Panc1 (cell line): ENCODE results near the gene CD226.

Experiments
- TF ChIP-seq, protein P1 (sequence below): fragments of 450-650 bp; IDR thresholded peaks from 2 replicates; pipeline ENCODE4 v1.5.1; 2017; ENCODE audit warnings: mild to moderate bottlenecking
- TF ChIP-seq, protein P2 (sequence below), 2 experiments: IDR thresholded peaks; 2 replicates each; pipeline ENCODE4 v1.6.1; 2011 to 2012; ENCODE audit warnings: low read depth in 2 of 2, control low read depth in 1 of 2, low read length in 1 of 2, mild to moderate bottlenecking in 1 of 2, moderate library complexity in 1 of 2; ENCODE audit not compliant: insufficient read depth in 1 of 2

DNA sequence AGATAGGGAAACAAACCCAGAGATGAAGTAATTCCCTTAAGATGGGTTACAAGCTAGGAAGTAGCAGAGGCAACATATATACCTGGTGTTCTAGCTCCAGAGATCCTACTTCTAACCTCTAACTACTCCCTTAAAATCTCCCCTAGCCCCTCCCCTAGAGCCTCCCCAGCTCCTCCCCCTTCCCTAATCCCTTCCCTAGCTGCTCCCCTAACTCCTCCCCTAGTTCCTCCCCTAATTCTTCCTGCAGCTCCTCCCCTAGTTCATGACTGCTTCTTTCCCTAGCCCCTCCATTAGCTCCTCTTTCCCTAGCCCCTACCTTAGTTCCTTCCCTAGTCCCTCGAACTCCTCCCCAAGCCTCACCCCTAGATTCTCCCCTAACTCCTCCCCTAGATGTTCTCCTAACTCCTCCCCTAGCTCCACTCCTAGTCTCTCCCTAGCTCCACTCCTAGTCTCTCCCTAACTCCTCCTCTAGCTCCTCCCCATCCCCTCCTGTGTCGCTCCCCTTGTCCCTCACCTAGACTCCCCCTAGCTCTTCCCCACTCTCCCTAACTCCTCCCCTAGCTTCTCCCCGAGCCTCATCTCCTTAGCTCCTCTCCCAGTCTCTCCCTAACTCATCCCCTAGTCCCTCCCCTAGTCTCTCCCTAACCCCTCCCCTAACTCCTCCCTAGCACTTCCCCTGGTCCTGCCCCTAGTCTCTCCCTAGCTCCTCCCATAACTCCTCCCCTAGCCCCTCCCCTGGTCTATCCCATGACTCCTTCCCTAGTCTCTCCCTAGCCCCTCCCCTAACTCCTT, 108.9 kb downstream of the CD226 start:
- TF ChIP-seq, protein P1, sequence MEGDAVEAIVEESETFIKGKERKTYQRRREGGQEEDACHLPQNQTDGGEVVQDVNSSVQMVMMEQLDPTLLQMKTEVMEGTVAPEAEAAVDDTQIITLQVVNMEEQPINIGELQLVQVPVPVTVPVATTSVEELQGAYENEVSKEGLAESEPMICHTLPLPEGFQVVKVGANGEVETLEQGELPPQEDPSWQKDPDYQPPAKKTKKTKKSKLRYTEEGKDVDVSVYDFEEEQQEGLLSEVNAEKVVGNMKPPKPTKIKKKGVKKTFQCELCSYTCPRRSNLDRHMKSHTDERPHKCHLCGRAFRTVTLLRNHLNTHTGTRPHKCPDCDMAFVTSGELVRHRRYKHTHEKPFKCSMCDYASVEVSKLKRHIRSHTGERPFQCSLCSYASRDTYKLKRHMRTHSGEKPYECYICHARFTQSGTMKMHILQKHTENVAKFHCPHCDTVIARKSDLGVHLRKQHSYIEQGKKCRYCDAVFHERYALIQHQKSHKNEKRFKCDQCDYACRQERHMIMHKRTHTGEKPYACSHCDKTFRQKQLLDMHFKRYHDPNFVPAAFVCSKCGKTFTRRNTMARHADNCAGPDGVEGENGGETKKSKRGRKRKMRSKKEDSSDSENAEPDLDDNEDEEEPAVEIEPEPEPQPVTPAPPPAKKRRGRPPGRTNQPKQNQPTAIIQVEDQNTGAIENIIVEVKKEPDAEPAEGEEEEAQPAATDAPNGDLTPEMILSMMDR, result no peak
- TF ChIP-seq, protein P2, sequence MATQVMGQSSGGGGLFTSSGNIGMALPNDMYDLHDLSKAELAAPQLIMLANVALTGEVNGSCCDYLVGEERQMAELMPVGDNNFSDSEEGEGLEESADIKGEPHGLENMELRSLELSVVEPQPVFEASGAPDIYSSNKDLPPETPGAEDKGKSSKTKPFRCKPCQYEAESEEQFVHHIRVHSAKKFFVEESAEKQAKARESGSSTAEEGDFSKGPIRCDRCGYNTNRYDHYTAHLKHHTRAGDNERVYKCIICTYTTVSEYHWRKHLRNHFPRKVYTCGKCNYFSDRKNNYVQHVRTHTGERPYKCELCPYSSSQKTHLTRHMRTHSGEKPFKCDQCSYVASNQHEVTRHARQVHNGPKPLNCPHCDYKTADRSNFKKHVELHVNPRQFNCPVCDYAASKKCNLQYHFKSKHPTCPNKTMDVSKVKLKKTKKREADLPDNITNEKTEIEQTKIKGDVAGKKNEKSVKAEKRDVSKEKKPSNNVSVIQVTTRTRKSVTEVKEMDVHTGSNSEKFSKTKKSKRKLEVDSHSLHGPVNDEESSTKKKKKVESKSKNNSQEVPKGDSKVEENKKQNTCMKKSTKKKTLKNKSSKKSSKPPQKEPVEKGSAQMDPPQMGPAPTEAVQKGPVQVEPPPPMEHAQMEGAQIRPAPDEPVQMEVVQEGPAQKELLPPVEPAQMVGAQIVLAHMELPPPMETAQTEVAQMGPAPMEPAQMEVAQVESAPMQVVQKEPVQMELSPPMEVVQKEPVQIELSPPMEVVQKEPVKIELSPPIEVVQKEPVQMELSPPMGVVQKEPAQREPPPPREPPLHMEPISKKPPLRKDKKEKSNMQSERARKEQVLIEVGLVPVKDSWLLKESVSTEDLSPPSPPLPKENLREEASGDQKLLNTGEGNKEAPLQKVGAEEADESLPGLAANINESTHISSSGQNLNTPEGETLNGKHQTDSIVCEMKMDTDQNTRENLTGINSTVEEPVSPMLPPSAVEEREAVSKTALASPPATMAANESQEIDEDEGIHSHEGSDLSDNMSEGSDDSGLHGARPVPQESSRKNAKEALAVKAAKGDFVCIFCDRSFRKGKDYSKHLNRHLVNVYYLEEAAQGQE (IDR thresholded peaks at IDR 0.05; ENCODE audit: insufficient read depth in 1 of 2, low read depth in 2 of 2, low read length in 1 of 2), result no peak
